Sciatic nerve (tissue), 2 donors: ENCODE data around the gene EFL1. TPM values are rescaled to one million over a fixed set of nuclear protein-coding genes. Genes with fewer than 3 reads are reported as not detected.
"Not testable (repeated sequence)": the region's sequence is repeated elsewhere in the genome, so short reads cannot be mapped to it uniquely, and the experiment has no call there.

ENCODE experiments used
- ATAC-seq: fragments of 200-7000 bp; cut with Tn5 transposase; one replicate; pipeline ENCODE4 v1.9.1; 2020; ENCODE audit warnings: mild to moderate bottlenecking, moderate library complexity
- DNase-seq: peaks from one replicate; pipeline ENCODE4 v3.0.0-alpha.2; 2020; ENCODE audit warnings: low spot score
- intact Hi-C: fragments of 100-400 bp; cut with DNase I; formaldehyde crosslinking; loops from one replicate; pipeline ENCODE4 v1.14.2; 2022
- total RNA-seq: library from RNA; stranded (reverse); fragmentation: NEBNext Ultra II Directional; extraction: Animal tissue kit (Norgen Biotek cat#: 25700); gene quantifications from one replicate; pipeline ENCODE4 v1.2.1, GENCODE V29; 2021
- donor health status: DM: no; HTN: no; CAD: no.
- donor health status: DM: no; HTN: no; CAD: no.

EFL1 gene
- total RNA-seq, 1 donor from 2014 or later = 16.0 TPM

- ATAC-seq, DNase-seq, intact Hi-C loops: not testable (repeated sequence)
These were observed 41.0 kb downstream of the EFL1 start for GRCh38 chr15:82221535-82221934.

GRCh38 chr15:82216092-82216491, 46.4 kb downstream of the EFL1 start:
- not testable (repeated sequence) for ATAC-seq

GRCh38 chr15:82212201-82212600, 50.3 kb downstream of the EFL1 start:
- ATAC-seq, DNase-seq, intact Hi-C loops: not testable (repeated sequence)

More at GRCh38 chr15:82216092-82216491, 46.4 kb downstream of the EFL1 start:
- intact Hi-C loops, DNase-seq: not testable (repeated sequence)

DNA sequence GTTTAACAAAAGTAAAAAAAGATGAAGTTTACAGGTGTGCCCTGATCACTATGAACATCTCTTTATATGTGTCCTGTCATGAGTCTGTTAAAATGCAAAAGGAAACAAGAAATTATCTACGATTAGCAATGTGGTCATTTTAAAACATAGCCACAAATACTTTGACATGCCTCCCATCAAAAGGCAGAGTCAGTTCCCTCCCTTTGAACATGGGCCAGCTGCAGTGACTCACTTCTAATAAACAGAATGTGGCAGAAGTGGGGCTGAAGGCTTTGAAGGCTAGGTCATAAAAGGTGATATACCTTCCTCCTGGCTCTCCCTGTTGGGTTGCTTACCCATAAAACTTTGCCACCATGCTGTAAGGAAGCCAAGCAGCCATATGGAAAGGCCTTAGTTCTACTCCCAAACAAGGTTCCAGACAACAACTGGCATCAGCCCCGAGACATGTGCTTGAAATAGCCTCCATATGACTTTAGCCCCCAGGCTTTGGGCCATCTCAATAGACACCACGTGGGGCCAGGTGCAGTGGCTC, 52.4 kb downstream of the EFL1 start:
- intact Hi-C loops, DNase-seq: not testable (repeated sequence)
- ATAC-seq = peak; percentile 73

- DNase-seq, intact Hi-C loops, ATAC-seq: not testable (repeated sequence)
These were observed 58.0 kb downstream of the EFL1 start for GRCh38 chr15:82204575-82204974.

- ATAC-seq (peak; percentile 97), DNase-seq (peak; percentile 83)
- intact Hi-C loops = no loop called here
These were observed 64.6 kb downstream of the EFL1 start for GRCh38 chr15:82197733-82198594.

DNA sequence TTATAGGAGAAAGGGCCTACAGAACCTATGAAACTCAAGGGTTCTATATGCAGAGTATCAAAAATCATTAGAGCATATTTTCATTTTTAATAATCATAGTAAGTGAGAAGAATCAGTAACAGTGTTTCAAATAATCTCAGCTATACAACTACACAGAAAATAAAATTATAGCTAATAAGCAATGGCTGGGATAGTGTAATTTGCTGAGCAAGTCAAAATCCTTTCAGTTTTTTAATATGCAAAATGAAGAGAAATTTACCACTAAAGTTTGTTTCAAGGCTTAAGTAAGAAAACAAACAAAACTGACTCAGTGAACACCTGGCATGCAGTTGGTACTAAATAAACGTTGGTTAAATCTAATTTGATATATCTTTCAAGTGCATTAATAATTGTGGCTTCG, 66.2 kb downstream of the EFL1 start:
- ATAC-seq (no peak), DNase-seq (no peak)
- intact Hi-C loops = no loop called here

GRCh38 chr15:82195818-82196217, 66.7 kb downstream of the EFL1 start:
- DNase-seq, ATAC-seq, intact Hi-C loops: not testable (repeated sequence)

DNA sequence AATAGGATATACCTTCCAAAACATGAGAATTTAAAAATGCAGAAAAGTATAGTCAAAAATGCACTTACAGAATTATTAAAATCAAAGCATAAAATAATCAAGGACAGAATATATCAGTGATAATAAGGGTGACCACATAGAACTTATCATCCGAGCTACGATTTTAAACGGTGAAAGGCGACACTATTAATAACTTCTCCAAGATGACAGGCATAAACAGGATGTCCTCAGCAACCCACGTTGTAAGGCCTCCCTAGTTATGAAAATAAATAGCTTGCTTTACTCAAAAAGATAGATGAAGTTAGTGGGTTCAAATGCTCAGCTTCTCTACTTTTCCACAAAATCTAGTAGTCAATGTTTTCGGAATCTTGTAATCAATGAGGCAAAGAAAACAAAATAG, 68.0 kb downstream of the EFL1 start:
- ATAC-seq, intact Hi-C loops, DNase-seq: not testable (repeated sequence)

GRCh38 chr15:82193435-82193834, 69.1 kb downstream of the EFL1 start:
- DNase-seq, intact Hi-C loops: not testable (repeated sequence)
- peak; percentile 51 for ATAC-seq

DNA sequence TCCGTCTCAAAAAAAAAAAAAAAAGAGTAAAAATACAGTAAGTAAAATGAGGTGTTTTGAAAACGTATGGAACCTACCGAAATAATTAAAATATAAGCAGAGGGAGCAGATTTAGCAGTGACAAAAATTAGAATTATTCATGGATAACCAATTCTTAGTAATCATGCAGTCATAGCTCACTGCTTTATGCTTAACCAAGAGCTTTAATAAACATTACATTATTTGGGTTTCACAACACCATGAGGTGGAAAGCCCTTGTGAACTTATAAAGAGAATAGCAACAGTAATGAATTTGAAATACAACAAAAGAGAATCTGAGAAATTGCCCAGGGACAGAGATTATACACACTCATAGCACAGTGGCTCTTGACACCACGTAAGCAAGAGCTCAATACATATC, 70.1 kb downstream of the EFL1 start:
- ATAC-seq, intact Hi-C loops: not testable (repeated sequence)

GRCh38 chr15:82186719-82187406, 75.7 kb downstream of the EFL1 start:
- ATAC-seq (no peak), DNase-seq (no peak)
- intact Hi-C loops = no loop called here

More for the DNA sequence above, 70.1 kb downstream of the EFL1 start:
- DNase-seq = not testable (repeated sequence)

DNA sequence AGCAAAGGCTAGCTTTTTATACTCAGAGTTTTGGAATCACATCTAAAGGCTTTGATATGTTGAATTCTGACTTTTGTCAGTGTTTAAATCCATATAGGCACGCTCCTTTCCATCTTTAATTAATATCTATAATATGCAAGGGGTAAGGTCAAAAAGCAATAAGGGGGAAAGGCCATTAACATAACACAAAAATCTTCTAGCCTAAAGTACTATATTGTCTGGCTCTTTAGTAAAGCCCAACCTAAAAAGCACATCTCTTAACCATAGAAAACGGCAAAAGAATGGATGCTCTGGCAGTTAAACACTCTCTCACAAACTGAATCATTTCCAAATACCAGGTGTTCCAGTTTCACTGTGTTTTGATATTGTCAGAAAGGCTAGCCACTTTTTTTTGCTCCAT, 76.4 kb downstream of the EFL1 start:
- intact Hi-C loops = no loop called here

GRCh38 chr15:82184776-82185175, 77.8 kb downstream of the EFL1 start:
- no peak for DNase-seq
- intact Hi-C loops = no loop called here
- peak; percentile 50 for ATAC-seq

More for the DNA sequence above, 76.4 kb downstream of the EFL1 start:
- DNase-seq (no peak), ATAC-seq (no peak)

DNA sequence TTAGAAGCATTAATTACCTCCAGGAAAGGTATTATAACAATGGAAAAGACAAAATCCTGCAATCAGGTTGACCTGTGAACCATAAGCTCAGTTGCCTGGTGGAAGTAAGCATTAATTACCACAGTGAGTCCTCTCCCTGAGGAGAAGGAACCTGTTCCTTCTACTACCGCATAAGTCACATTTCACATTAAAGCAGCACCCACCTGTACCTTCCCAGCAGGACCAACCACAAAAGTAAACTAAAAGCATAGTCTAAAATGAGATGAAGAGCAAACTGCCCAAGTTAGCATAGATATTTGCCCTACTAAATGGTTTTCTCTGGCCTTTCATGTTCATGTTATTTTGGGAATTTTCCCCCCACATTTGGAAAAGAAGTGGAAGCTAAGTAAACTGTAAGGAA, 78.2 kb downstream of the EFL1 start:
- no peak for ATAC-seq
- DNase-seq = no peak
- intact Hi-C loops = no loop called here

DNA sequence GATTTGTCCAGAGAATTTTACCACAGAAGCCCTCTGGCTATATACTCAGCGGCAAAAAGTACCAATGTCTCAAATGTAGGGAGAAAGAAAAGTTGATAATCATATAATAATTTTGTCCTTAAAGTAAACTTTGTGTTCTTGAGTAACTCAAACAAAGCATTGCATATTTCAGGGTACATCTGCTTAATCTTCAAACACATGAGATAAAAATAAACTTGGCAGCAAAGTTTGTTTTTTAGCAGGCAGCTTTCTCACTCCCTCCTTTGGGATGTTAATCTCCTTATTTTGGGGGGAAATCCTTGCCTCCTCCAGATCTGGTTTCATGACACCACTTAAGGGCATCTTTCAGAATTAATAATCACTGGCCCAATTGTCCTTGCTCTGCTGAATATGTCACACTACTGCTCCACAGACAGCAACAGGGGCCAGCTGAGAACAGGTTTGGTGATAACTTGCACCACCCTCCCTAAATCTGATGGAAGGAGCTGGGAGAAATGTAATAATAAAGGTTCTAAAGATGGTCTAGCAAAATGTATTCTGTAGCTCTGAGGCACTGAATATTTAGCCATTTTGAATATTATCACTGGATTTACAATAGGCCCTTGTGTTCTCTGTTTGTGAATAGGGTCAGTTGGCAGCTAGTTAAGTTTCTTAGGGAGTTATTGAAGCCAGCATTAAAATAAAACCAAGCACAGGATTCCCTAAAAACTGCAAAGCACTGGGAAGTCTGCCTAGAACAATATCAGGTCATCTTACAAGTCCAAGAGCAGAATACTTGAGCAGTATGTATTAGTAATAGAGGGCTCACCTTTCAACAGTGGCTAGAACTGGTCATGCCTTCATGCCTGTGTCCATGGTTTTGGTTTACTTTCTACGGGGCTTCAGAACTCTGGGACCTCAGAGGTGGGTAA, 79.2 kb downstream of the EFL1 start:
- DNase-seq = no peak
- ATAC-seq = peak; percentile 90
- intact Hi-C loops = no loop called here

DNA sequence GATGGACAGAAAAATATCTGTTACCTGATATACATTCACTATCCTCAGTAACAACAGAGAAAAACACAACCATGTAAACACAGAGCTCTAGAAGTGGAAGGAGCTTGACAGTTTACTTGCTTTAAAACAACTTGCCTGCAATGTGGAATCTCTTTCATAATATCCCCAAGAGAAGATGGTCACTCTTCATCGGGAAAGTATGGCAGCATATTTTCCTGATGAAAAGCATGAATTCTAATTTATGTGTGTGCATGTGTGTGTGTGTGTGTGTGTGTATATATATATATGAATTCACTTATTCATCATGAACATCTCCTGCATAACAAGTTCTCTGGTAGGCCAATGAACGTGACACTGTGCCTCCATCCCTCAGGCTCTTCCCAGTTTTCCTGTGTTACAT, 81.2 kb downstream of the EFL1 start:
- DNase-seq = no peak
- ATAC-seq = no peak
- intact Hi-C loops = no loop called here

GRCh38 chr15:82178061-82178460, 84.5 kb downstream of the EFL1 start:
- intact Hi-C loops = no loop called here
- no peak for DNase-seq
- ATAC-seq = no peak
